Lung (tissue), 12 donors: ENCODE results near the gene TRIM41. TPM values are rescaled to one million over a fixed set of nuclear protein-coding genes. Genes with fewer than 3 reads are reported as not detected.

ENCODE experiments used
- ATAC-seq: fragments of 200-7000 bp; cut with Tn5 transposase; one replicate; pipeline ENCODE4 v1.9.1; 2020; ENCODE audit warnings: moderate number of reproducible peaks; ENCODE audit not compliant: insufficient read depth, low FRiP score
- DNase-seq, 3 donors: peaks; one replicate each; pipeline ENCODE4 v3.0.0-alpha.2; 2013 to 2017
- H3K27ac ChIP-seq, 2 donors: one replicate each; pipeline ENCODE4 v1.5.1; 2013; ENCODE audit warnings: mild to moderate bottlenecking in 2 of 2, moderate library complexity in 2 of 2, control low read depth in 1 of 2, inconsistent platforms in 1 of 2, low read depth in 1 of 2, low read length in 1 of 2
- H3K27me3 ChIP-seq, 3 donors: one replicate each; pipeline ENCODE4 v1.5.1; 2013; ENCODE audit warnings: low read length in 2 of 3; ENCODE audit not compliant: control insufficient read depth in 3 of 3, insufficient read depth in 3 of 3
- H3K36me3 ChIP-seq, 4 donors: one replicate each; pipeline ENCODE4 v1.5.1; 2013; ENCODE audit warnings: low read length in 4 of 4, mild to moderate bottlenecking in 1 of 4, moderate library complexity in 1 of 4; ENCODE audit not compliant: control insufficient read depth in 4 of 4, insufficient read depth in 4 of 4
- H3K4me1 ChIP-seq, 5 donors: one replicate each; pipeline ENCODE4 v1.5.1; 2013; ENCODE audit warnings: low read length in 5 of 5, mild to moderate bottlenecking in 2 of 5, moderate library complexity in 1 of 5; ENCODE audit not compliant: control insufficient read depth in 5 of 5, insufficient read depth in 5 of 5
- H3K4me3 ChIP-seq: one replicate; pipeline ENCODE4 v1.5.1; 2013; ENCODE audit warnings: mild to moderate bottlenecking, control low read depth, moderate library complexity
- H3K9ac ChIP-seq, 2 donors: one replicate each; pipeline ENCODE4 v1.5.1; 2013; ENCODE audit warnings: low read length in 2 of 2, control low read depth in 1 of 2; ENCODE audit not compliant: insufficient read depth in 1 of 2
- H3K9me3 ChIP-seq, 4 donors: one replicate each; pipeline ENCODE4 v1.5.1; 2013; ENCODE audit warnings: low read length in 3 of 4, mild to moderate bottlenecking in 1 of 4, moderate library complexity in 1 of 4; ENCODE audit not compliant: control insufficient read depth in 4 of 4, insufficient read depth in 3 of 4
- CTCF ChIP-seq: IDR thresholded peaks from 2 replicates; pipeline ENCODE4 v1.5.1; 2012; ENCODE audit warnings: mild to moderate bottlenecking; ENCODE audit errors: control extremely low read depth, extremely low read depth
- WGBS, 2 donors: extraction: QIAGEN DNeasy Blood & Tissue Kit; methylation state at CpG; one replicate each; pipeline ENCODE4 v1.1.7; 2013; 5-methylcytosine and 5-hydroxymethylcytosine counted together
- polyA plus RNA-seq, 2 donors: library from polyadenylated mRNA; stranded (reverse); fragments of 200-250 nt; gene quantifications; one replicate each; pipeline ENCODE4 v1.2.1, GENCODE V29; 2013
- total RNA-seq, 2 donors: library from RNA; depleted of rRNA in 1 of 2; stranded (reverse); fragments of >200 nt in 1 of 2; gene quantifications; one replicate each; pipeline ENCODE4 v1.2.1, GENCODE V29; 2014 to 2021
- donor health status: control.
- donor health status: control.
- donor health status: Bipolar disorder and iron deficiency.
- donor health status: healthy.
- donor health status: DM: yes; HTN: yes; CAD: no.

The TRIM41 gene
- total and polyA plus RNA-seq, 4 donors = 13.1 to 38.6 (median 22.2) TPM

DNA sequence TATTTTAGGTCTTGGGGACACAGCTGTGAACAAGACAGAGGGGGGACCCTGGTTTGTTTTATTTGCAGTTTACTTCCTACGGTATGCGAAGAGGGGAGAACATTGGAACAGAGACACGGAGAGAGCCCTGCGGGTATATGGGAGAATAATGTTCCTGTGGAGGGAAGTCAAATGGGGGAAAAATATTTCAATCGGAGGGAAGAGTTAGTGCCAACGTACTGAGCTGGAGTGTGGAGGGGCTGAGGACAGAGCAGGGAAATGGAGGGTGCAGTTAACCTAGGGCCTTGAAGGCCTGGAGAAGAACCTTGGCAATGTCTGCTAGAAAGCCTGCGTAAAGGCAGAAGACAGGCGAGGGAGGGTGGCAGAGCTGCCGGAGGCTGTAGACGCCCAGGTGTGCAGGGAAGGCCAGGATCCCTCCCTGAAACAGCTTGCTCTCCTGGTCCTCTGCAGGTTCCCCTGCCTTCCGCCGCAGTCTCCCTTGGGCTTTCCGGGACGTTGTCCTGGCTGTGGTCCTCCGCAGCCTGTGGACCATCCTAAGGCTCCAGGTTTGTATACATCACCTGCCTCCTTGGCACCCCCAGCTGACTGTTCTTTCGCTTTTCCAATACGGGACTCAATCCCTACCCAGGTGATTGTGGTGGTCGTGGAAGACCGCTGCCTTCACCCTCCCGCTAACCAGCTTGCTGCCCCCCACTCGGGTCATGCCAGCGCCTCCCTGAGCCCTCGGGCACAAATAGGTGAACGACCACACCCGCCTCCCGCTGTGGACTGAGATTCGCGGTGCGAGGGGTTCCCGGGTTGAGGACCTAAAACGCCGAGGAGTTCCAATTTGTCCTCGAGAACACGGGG is 22.6 kb downstream of the TRIM41 start:
- no peak for TF ChIP-seq CTCF
- Histone ChIP-seq H3K27me3 (no peaks in the 10 kb centered on the region), H3K4me3 (peak overlapping the region; percentile 34), H3K9me3 (no peaks in the 10 kb centered on the region), H3K36me3 (peaks cover 8 to 25% (median 18%) of the 10 kb centered on the region in 4 donors), H3K9ac (peak overlapping the region; percentile 78 to 95), H3K27ac (peak overlapping the region; percentile 94 to 97), H3K4me1 (peaks cover 12 to 48% (median 27%) of the 10 kb centered on the region in 5 donors)
- no peak for ATAC-seq
- DNase-seq = no peak
- 32 to 38% methylated on average over 34 of the region's 34 CpGs for WGBS, 2 donors

DNA sequence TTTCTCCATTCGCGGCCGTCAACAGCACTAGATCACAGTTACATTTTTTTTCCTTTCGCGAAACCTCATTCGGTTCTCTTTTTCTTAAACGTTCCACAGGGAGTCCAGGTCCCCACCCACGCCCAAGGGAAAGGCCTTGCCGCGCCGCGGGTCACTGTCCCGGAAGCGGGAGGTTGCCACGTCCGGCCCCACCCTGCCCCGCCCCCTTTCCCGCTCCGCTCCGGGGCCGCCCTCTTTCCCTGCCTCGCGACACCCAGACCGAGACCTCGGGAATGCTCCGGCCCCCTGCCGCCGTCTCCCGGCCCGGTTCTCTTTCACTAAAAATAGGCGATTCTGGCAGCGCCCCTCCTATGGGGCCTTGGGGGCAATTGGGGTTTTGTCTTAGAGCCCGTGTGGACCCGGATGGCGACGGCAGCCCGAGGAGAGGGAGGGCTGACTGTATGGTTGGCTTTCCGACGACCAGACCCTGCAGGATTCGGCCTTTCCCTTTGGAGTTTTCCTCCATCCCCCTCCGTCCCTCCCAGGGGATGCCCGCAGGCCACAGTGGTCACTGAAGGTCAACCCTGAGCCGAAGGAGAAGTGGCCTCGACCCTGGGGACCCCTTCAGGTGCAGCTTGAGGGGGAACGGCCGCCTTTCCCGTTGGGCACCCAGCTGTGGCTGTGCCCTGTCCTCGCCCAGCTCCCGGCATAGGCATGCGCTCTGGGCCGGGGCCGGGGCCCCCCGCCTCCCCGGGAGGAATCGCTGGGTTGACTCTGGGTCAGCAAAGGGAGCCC is 23.4 kb downstream of the TRIM41 start:
- peak overlapping the region; percentile 92 to 95 for H3K9ac ChIP-seq
- peak overlapping the region; percentile 94 to 97 for H3K27ac ChIP-seq
- H3K4me3 ChIP-seq = peak overlapping the region; percentile 68
- peaks cover 7 to 46% (median 23%) of the 10 kb centered on the region in 5 donors for H3K4me1 ChIP-seq
- peaks cover 6 to 19% (median 12%) of the 10 kb centered on the region in 4 donors for H3K36me3 ChIP-seq
- H3K9me3 ChIP-seq = no peaks in the 10 kb centered on the region
- 0 to 1% methylated on average over 54 to 55 of the region's 55 CpGs for WGBS, 2 donors
- no peaks in the 10 kb centered on the region for H3K27me3 ChIP-seq
- peak; percentile 91 to 93 (median 92) for DNase-seq
- peak; percentile 73 for ATAC-seq
- no peak for TF ChIP-seq CTCF

GRCh38 chr5:181248277-181248676 is 25.2 kb downstream of the TRIM41 start:
- WGBS, 2 donors = 79 to 90% methylated on average over 4 of the region's 4 CpGs
- H3K36me3 ChIP-seq = peaks cover 0 to 10% (median 3%) of the 10 kb centered on the region in 4 donors
- peak overlapping the region; percentile 2 for H3K4me3 ChIP-seq
- TF ChIP-seq CTCF = no peak
- ATAC-seq (no peak), DNase-seq (no peak)
- H3K4me1 ChIP-seq = peaks cover 0 to 33% (median 18%) of the 10 kb centered on the region in 5 donors
- H3K9ac ChIP-seq = peak overlapping the region; percentile 8 to 33
- no peaks in the 10 kb centered on the region for H3K9me3 ChIP-seq
- H3K27ac ChIP-seq = peak overlapping the region; percentile 26 to 64
- H3K27me3 ChIP-seq = no peaks in the 10 kb centered on the region
